IMR-90 (cell line): Measurements from ENCODE around the gene ZNF775. TPM values are rescaled to one million over a fixed set of nuclear protein-coding genes. Genes with fewer than 3 reads are reported as not detected.

Experiments used
- ATAC-seq: fragments of 200-7000 bp; cut with Tn5 transposase; 2 replicates; pipeline ENCODE4 v1.9.1; 2020; ENCODE audit warnings: low read depth, mild to moderate bottlenecking, moderate library complexity
- BruUV-seq: library from RNA; stranded (reverse); fragments of 400-500 nt; replicated peaks from 2 replicates; lab custom pipeline; 2021; lab: Mats Ljungman, UMichigan
- CTCF ChIA-PET: fragments of 300-600 bp; formaldehyde crosslinking; extraction: SDS; loops from one replicate; lab custom pipeline; 2021; ENCODE audit warnings: antibody characterized with exemption; lab: Yijun Ruan, JAX
- POLR2A ChIA-PET: fragments of 300-600 bp; sonication (Branson Sonifier 250); formaldehyde crosslinking; loops from one replicate; lab custom pipeline; 2022; ENCODE audit warnings: antibody characterized with exemption; ENCODE audit not compliant: unreplicated experiment; lab: Charles Lee
- DNase-seq: peaks from one replicate; pipeline ENCODE4 v3.0.0; 2013
- H2AFZ ChIP-seq: replicated peaks from 2 replicates; pipeline ENCODE3; 2013; ENCODE audit warnings: low read length, mild to moderate bottlenecking; ENCODE audit not compliant: poor library complexity
- H2AK5ac ChIP-seq: 2 replicates; pipeline ENCODE4 v1.6.1; 2013; ENCODE audit warnings: low read depth, low read length, inconsistent platforms
- H2AK9ac ChIP-seq: replicated peaks from 2 replicates; pipeline ENCODE3; 2013; ENCODE audit warnings: mild to moderate bottlenecking, low read depth, low read length, moderate library complexity; ENCODE audit not compliant: poor library complexity
- H2BK120ac ChIP-seq: 2 replicates; pipeline ENCODE4 v1.6.1; 2013; ENCODE audit warnings: low read depth, low read length, inconsistent platforms
- H2BK15ac ChIP-seq: 3 replicates; pipeline ENCODE4 v1.6.1; 2013; ENCODE audit warnings: low read depth, low read length, inconsistent platforms
- H2BK20ac ChIP-seq: 2 replicates; pipeline ENCODE4 v1.6.1; 2013; ENCODE audit warnings: low read depth, mild to moderate bottlenecking, inconsistent platforms, low read length, moderate library complexity
- H2BK5ac ChIP-seq: 2 replicates; pipeline ENCODE4 v1.6.1; 2013; ENCODE audit warnings: mild to moderate bottlenecking, low read depth, low read length, inconsistent platforms; ENCODE audit not compliant: poor library complexity, severe bottlenecking
- H3K14ac ChIP-seq: replicated peaks from 2 replicates; pipeline ENCODE4 v1.6.1; 2013; ENCODE audit warnings: low read depth, low read length, inconsistent platforms
- H3K18ac ChIP-seq: 2 replicates; pipeline ENCODE4 v1.6.1; 2013; ENCODE audit warnings: low read depth, low read length, control low read depth
- H3K23ac ChIP-seq: 2 replicates; pipeline ENCODE4 v1.6.1; 2013; ENCODE audit warnings: low read depth, low read length, inconsistent platforms
- H3K27ac ChIP-seq: 2 replicates; pipeline ENCODE4 v1.5.1; 2013; ENCODE audit warnings: mild to moderate bottlenecking, control low read depth, low read length; ENCODE audit not compliant: insufficient read depth
- H3K27me3 ChIP-seq: 2 replicates; pipeline ENCODE4 v1.6.1; 2013; ENCODE audit warnings: low read length; ENCODE audit not compliant: control insufficient read depth, insufficient read depth
- H3K36me3 ChIP-seq: 2 replicates; pipeline ENCODE4 v1.6.1; 2013; ENCODE audit warnings: low read length, mixed read lengths; ENCODE audit not compliant: control insufficient read depth, insufficient read depth
- H3K4ac ChIP-seq: 2 replicates; pipeline ENCODE4 v1.6.1; 2013; ENCODE audit warnings: low read depth, low read length, inconsistent platforms
- H3K4me1 ChIP-seq: 2 replicates; pipeline ENCODE4 v1.6.1; 2013; ENCODE audit warnings: low read length, mixed read lengths; ENCODE audit not compliant: control insufficient read depth, insufficient read depth
- H3K4me2 ChIP-seq: 2 replicates; pipeline ENCODE4 v1.6.1; 2013; ENCODE audit warnings: low read depth, mild to moderate bottlenecking, control low read depth, low read length, moderate library complexity
- H3K4me3 ChIP-seq: 2 replicates; pipeline ENCODE4 v1.5.1; 2013; ENCODE audit warnings: low read depth, mild to moderate bottlenecking, control low read depth, low read length, moderate library complexity; ENCODE audit not compliant: insufficient read depth
- H3K56ac ChIP-seq: 2 replicates; pipeline ENCODE4 v1.6.1; 2013; ENCODE audit warnings: low read length, inconsistent platforms; ENCODE audit not compliant: insufficient read depth; ENCODE audit errors: extremely low read depth
- H3K79me1 ChIP-seq, 2 experiments: 2 replicates each; pipeline ENCODE4 v1.6.1; 2013; ENCODE audit warnings: low read length in 2 of 2, inconsistent platforms in 1 of 2, low read depth in 1 of 2
- H3K9ac ChIP-seq: 2 replicates; pipeline ENCODE4 v1.6.1; 2013; ENCODE audit warnings: low read depth, low read length, control low read depth
- H3K9me1 ChIP-seq: 2 replicates; pipeline ENCODE4 v1.6.1; 2013; ENCODE audit warnings: low read length, inconsistent platforms; ENCODE audit not compliant: insufficient read depth
- H3K9me3 ChIP-seq: 2 replicates; pipeline ENCODE4 v1.6.1; 2013; ENCODE audit warnings: low read length; ENCODE audit not compliant: control insufficient read depth, insufficient read depth
- H4K20me1 ChIP-seq: 2 replicates; pipeline ENCODE4 v1.6.1; 2013; ENCODE audit warnings: low read length, inconsistent platforms; ENCODE audit not compliant: insufficient read depth
- H4K5ac ChIP-seq: 2 replicates; pipeline ENCODE4 v1.6.1; 2013; ENCODE audit warnings: mild to moderate bottlenecking, low read depth, low read length, control low read depth
- H4K8ac ChIP-seq, 2 experiments: 2 replicates each; pipeline ENCODE4 v1.6.1; 2013; ENCODE audit warnings: low read depth in 2 of 2, low read length in 2 of 2, control low read depth in 1 of 2, inconsistent platforms in 1 of 2
- H4K91ac ChIP-seq: 2 replicates; pipeline ENCODE4 v1.6.1; 2013; ENCODE audit warnings: low read depth, low read length, inconsistent platforms; ENCODE audit not compliant: insufficient read depth
- BHLHE40 ChIP-seq: fragments of 150-350 bp; IDR thresholded peaks from 2 replicates; pipeline ENCODE4 v1.6.1; 2016; ENCODE audit warnings: mild to moderate bottlenecking, low read depth, low read length
- MAFK ChIP-seq: IDR thresholded peaks from 2 replicates; pipeline ENCODE4 v1.6.1; 2012; ENCODE audit warnings: low read depth, low read length, improper control_type of control experiment
- MAZ ChIP-seq: IDR thresholded peaks from 2 replicates; pipeline ENCODE4 v1.6.1; 2012; ENCODE audit warnings: low read depth, mild to moderate bottlenecking, low read length, improper control_type of control experiment, moderate library complexity, borderline replicate concordance
- RFX5 ChIP-seq: IDR thresholded peaks from 2 replicates; pipeline ENCODE4 v1.8.0; 2012; ENCODE audit warnings: low read depth, mild to moderate bottlenecking, low read length, moderate library complexity
- USF2 ChIP-seq: fragments of 150-350 bp; IDR thresholded peaks from 2 replicates; pipeline ENCODE4 v1.6.1; 2017; ENCODE audit warnings: mild to moderate bottlenecking, antibody characterized with exemption, low read length, low read depth
- WGBS, 2 experiments: methylation state at CpG; one replicate each; pipeline versions ENCODE4 v1.1.5 to v1.1.7; 2013; ENCODE audit warnings: missing lambda C conversion rate in 2 of 2; ENCODE audit not compliant: insufficient read length in 1 of 2; ENCODE audit errors: extremely low coverage in 2 of 2; 5-methylcytosine and 5-hydroxymethylcytosine counted together
- dilution Hi-C: fragments of 300-500 bp; cut with HindIII; formaldehyde crosslinking; loops from one replicate; pipeline ENCODE4 v1.14.3; 2018; ENCODE audit warnings: low sequenced_read_pairs; ENCODE audit not compliant: unreplicated experiment
- in situ Hi-C: fragments of 300-500 bp; cut with MboI; formaldehyde crosslinking; loops from 3 replicates; pipeline ENCODE4 v1.14.3; 2019; ENCODE audit warnings: low sequenced_read_pairs, inconsistent platforms, mixed read lengths
- intact Hi-C: fragments of 100-400 bp; cut with micrococcal nuclease; formaldehyde crosslinking; loops from 2 replicates; pipeline ENCODE4 v1.10.0; 2022
- polyA plus RNA-seq, 3 experiments: library from polyadenylated mRNA; depleted of rRNA; stranded (reverse); fragments of >200 nt; gene quantifications; 2 replicates each; pipeline ENCODE4 v1.2.3, GENCODE V29; 2012; ENCODE audit warnings: low replicate concordance in 1 of 3
- total RNA-seq: library from RNA; depleted of rRNA; stranded (reverse); fragments of >200 nt; gene quantifications from 2 replicates; pipeline ENCODE4 v1.2.3, GENCODE V29; 2012
- TF ChIP-seq, protein P1 (sequence below): conservative IDR thresholded peaks from 2 replicates; pipeline ENCODE4 v1.5.1; 2012; ENCODE audit warnings: mild to moderate bottlenecking, low read depth, low read length, improper control_type of control experiment

Gene ZNF775
- total and polyA plus RNA-seq, 2 of the 4 experiments (the other 2 are of a cell fraction): 1.4 to 2.6 TPM

DNA sequence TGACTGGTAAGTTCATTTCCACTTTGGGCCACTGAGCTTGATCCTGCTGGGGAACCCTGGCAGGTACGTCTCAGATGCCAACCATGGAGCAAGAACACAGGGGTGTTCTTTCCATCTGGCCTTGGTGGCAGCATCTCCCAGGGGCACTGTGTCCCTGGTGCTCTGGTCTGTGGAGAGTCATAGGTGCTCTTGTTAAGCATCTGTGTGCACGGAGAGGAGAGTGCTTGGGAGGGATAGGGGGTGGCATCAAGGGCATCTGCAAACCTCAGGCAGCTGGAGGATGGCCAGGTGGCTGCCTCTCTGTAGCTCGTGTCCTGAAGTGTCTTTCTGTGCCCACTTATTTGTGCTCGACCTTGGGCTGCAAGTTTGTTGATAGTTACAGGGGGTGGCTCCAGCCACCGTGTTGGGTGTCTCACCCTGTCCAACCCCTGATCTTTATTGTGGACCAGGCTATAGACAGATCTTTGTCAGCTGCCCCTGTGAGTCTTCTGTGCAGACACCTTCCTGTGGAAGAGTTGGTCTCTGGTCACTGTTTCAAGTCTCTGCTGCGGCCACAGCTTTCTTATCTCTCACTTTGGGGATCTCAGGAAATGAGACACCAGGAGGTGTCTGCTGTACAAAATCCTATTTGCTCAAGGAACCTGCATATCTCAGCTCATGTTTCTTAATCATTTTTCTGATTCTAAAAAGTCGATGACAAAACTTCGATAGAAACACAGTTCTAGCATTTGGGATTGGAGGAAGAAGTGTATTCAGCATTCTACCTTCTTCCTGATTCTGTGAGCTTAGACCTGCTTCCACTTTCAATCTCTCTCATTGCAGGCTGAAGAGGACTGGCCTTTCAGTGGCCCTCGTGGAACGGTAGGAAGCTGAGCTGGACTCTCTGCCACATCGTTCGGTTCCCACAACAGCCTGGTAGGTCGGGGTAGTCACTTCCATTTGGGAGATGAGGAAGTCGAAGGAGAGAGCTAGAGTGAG, 54.1 kb downstream of the ZNF775 start (continued):
- TF ChIP-seq, protein P1, sequence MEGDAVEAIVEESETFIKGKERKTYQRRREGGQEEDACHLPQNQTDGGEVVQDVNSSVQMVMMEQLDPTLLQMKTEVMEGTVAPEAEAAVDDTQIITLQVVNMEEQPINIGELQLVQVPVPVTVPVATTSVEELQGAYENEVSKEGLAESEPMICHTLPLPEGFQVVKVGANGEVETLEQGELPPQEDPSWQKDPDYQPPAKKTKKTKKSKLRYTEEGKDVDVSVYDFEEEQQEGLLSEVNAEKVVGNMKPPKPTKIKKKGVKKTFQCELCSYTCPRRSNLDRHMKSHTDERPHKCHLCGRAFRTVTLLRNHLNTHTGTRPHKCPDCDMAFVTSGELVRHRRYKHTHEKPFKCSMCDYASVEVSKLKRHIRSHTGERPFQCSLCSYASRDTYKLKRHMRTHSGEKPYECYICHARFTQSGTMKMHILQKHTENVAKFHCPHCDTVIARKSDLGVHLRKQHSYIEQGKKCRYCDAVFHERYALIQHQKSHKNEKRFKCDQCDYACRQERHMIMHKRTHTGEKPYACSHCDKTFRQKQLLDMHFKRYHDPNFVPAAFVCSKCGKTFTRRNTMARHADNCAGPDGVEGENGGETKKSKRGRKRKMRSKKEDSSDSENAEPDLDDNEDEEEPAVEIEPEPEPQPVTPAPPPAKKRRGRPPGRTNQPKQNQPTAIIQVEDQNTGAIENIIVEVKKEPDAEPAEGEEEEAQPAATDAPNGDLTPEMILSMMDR: no peak
- no peak for TF ChIP-seq MAFK

GRCh38 chr7:150434240-150434639, 55.1 kb downstream of the ZNF775 start:
- Histone ChIP-seq H2AK5ac (no peak overlapping the region), H3K27me3 (no peaks in the 10 kb centered on the region), H3K4ac (no peak overlapping the region), H3K79me1 (no peaks in the 10 kb centered on the region), H4K91ac (no peak overlapping the region), H3K4me3 (no peak overlapping the region), H3K4me2 (no peak overlapping the region), H2BK15ac (no peak overlapping the region), H3K23ac (no peak overlapping the region), H3K14ac (no peak overlapping the region), H2AFZ (no peak overlapping the region), H3K4me1 (peaks cover 15% of the 10 kb centered on the region), H3K56ac (no peak overlapping the region), H4K5ac (no peak overlapping the region), H4K20me1 (no peaks in the 10 kb centered on the region), H3K9me1 (no peaks in the 10 kb centered on the region), H2BK120ac (no peak overlapping the region), H3K36me3 (no peaks in the 10 kb centered on the region), H3K27ac (no peak overlapping the region), H2BK20ac (no peak overlapping the region), H3K18ac (no peak overlapping the region), H3K9me3 (no peaks in the 10 kb centered on the region), H4K8ac (no peak overlapping the region), H2BK5ac (no peak overlapping the region), H3K9ac (no peak overlapping the region), H2AK9ac (no peak overlapping the region)
- ChIA-PET POLR2A (no interaction called here), CTCF (interaction anchor here (0.6 to 0.8 kb wide), 2 partner anchors 64 to 445 kb away, joined by 3 to 5 read pairs; no protein-coding TSS in a partner anchor)
- dilution Hi-C loops: no loop called here
- 67% methylated on average over 1 of the region's 8 CpGs; no CpG with 5 or more reads in 1 of the 2 experiments for WGBS, 2 experiments
- in situ Hi-C loops: no loop called here
- TF ChIP-seq BHLHE40 (no peak), MAZ (no peak), MAFK (no peak), USF2 (no peak), RFX5 (no peak)
- ATAC-seq (no peak), DNase-seq (no peak)
- BruUV-seq: no TSS peak
- intact Hi-C loops: no loop called here
